SK-N-SH (cell line): Measurements from ENCODE around the gene JMJD1C. TPM values are rescaled to one million over a fixed set of nuclear protein-coding genes. Genes with fewer than 3 reads are reported as not detected.

Source experiments
- CTCF ChIA-PET: fragments of 300-600, 350-600 bp; formaldehyde crosslinking; extraction: SDS; loops from one replicate; lab custom pipeline; 2021; lab: Yijun Ruan, JAX
- POLR2A ChIA-PET: fragments of 350-600 bp; sonication (Branson Sonifier 250); formaldehyde crosslinking; extraction: SDS; loops from one replicate; lab custom pipeline; 2020; ENCODE audit warnings: antibody characterized with exemption, inconsistent platforms; lab: Yijun Ruan, JAX
- DNase-seq: peaks from one replicate; pipeline ENCODE4 v3.0.0; 2012
- H2AFZ ChIP-seq: fragments of 200-600 bp; sonication (generic); 2 replicates; pipeline ENCODE4 v1.8.1; 2016; ENCODE audit warnings: antibody characterized with exemption, mild to moderate bottlenecking, low read depth
- H3F3A ChIP-seq: fragments of 200-600 bp; sonication (generic); replicated peaks from 2 replicates; pipeline ENCODE3; 2016; ENCODE audit warnings: antibody characterized with exemption, mild to moderate bottlenecking; ENCODE audit not compliant: insufficient read depth
- H3K27ac ChIP-seq, 2 experiments: fragments of 200-500 bp in 1 of 2; fragments of 200-600 bp in 1 of 2; sonication (Bioruptor generic) in 1 of 2; sonication (generic), shearing (Covaris generic) in 1 of 2; 2 replicates each; pipeline versions ENCODE4 v1.5.1 to v1.6.1; 2014 to 2016; ENCODE audit warnings: low read depth in 2 of 2, inconsistent platforms in 1 of 2, low read length in 1 of 2, mild to moderate bottlenecking in 1 of 2, mixed read lengths in 1 of 2
- H3K27me3 ChIP-seq: fragments of 200-600 bp; sonication (generic), shearing (Covaris generic); 2 replicates; pipeline ENCODE4 v1.6.1; 2016; ENCODE audit warnings: mixed run types; ENCODE audit not compliant: insufficient read depth
- H3K36me3 ChIP-seq, 2 experiments: fragments of 200-500 bp in 1 of 2; fragments of 200-600 bp in 1 of 2; sonication (Bioruptor generic) in 1 of 2; sonication (generic) in 1 of 2; replicated peaks in 1 of 2; 2 replicates each; pipeline versions ENCODE3 to v1.5.1; 2014 to 2016; ENCODE audit warnings: low read length in 1 of 2, mild to moderate bottlenecking in 1 of 2; ENCODE audit not compliant: insufficient read depth in 2 of 2, control insufficient read depth in 1 of 2
- H3K4me1 ChIP-seq, 2 experiments: fragments of 200-500 bp in 1 of 2; fragments of 200-600 bp in 1 of 2; sonication (Bioruptor generic) in 1 of 2; sonication (generic), shearing (Covaris generic) in 1 of 2; 2 replicates each; pipeline versions ENCODE4 v1.5.1 to v1.6.1; 2014 to 2016; ENCODE audit warnings: low read depth in 1 of 2, low read length in 1 of 2, mixed run types in 1 of 2; ENCODE audit not compliant: insufficient read depth in 2 of 2, control insufficient read depth in 1 of 2
- H3K4me2 ChIP-seq: fragments of 200-600 bp; sonication (generic), shearing (Covaris generic); 2 replicates; pipeline ENCODE4 v1.6.1; 2017; ENCODE audit warnings: mixed run types
- H3K4me3 ChIP-seq, 2 experiments: fragments of 200-500 bp in 1 of 2; fragments of 200-600 bp in 1 of 2; sonication (Bioruptor generic) in 1 of 2; sonication (generic), shearing (Covaris generic) in 1 of 2; 2 replicates each; pipeline versions ENCODE4 v1.5.1 to v1.8.1; 2014 to 2016; ENCODE audit warnings: low read depth in 2 of 2, inconsistent platforms in 1 of 2, low read length in 1 of 2, mild to moderate bottlenecking in 1 of 2, mixed read lengths in 1 of 2, moderate library complexity in 1 of 2
- H3K79me2 ChIP-seq: fragments of 200-600 bp; sonication (generic); 2 replicates; pipeline ENCODE4 v1.8.1; 2017; ENCODE audit warnings: mild to moderate bottlenecking; ENCODE audit not compliant: insufficient read depth
- H3K9ac ChIP-seq: fragments of 200-600 bp; sonication (generic); 2 replicates; pipeline ENCODE4 v1.6.1; 2017; ENCODE audit warnings: mixed run types
- H3K9me2 ChIP-seq: fragments of 200-600 bp; sonication (generic); 2 replicates; pipeline ENCODE4 v1.6.1; 2017; ENCODE audit warnings: mixed run types
- H3K9me3 ChIP-seq: fragments of 200-600 bp; sonication (generic); 2 replicates; pipeline ENCODE4 v1.6.1; 2017; ENCODE audit warnings: mixed run types, mild to moderate bottlenecking, moderate library complexity
- H4K20me1 ChIP-seq: fragments of 200-600 bp; sonication (generic); 2 replicates; pipeline ENCODE4 v1.6.1; 2017; ENCODE audit warnings: mild to moderate bottlenecking, mixed run types; ENCODE audit not compliant: insufficient read depth
- CHD2 ChIP-seq: fragments of 150-350 bp; IDR thresholded peaks from 2 replicates; pipeline ENCODE4 v1.6.1; 2018; ENCODE audit warnings: low read length; ENCODE audit not compliant: partially characterized antibody
- EP300 ChIP-seq, 2 experiments: IDR thresholded peaks; 2 replicates each; pipeline versions ENCODE4 v1.4.0 to v1.6.1; 2012; ENCODE audit warnings: borderline replicate concordance in 1 of 2, low read depth in 1 of 2, low read length in 1 of 2
- EZH2phosphoT487 ChIP-seq: fragments of 200-600 bp; sonication (generic); IDR thresholded peaks from 2 replicates; pipeline ENCODE4 v1.6.1; 2017; ENCODE audit warnings: low read depth, mixed run types, mild to moderate bottlenecking, antibody characterized with exemption, moderate library complexity, borderline replicate concordance
- FOXJ3 ChIP-seq: sonication (generic); formaldehyde crosslinking; IDR thresholded peaks from 2 replicates; pipeline ENCODE4 v1.5.1; 2020; ENCODE audit warnings: mild to moderate bottlenecking, missing genetic modification reagents
- JUND ChIP-seq: IDR thresholded peaks from 2 replicates; pipeline ENCODE4 v1.4.0; 2012
- MEF2A ChIP-seq: IDR thresholded peaks from 2 replicates; pipeline ENCODE4 v1.4.0; 2012; ENCODE audit warnings: low read depth, borderline replicate concordance
- MXI1 ChIP-seq: IDR thresholded peaks from 2 replicates; pipeline ENCODE4 v1.6.1; 2012; ENCODE audit warnings: mild to moderate bottlenecking, low read depth, low read length, improper control_type of control experiment
- NFIC ChIP-seq: IDR thresholded peaks from 2 replicates; pipeline ENCODE4 v1.4.0; 2012; ENCODE audit warnings: borderline replicate concordance
- NRF1 ChIP-seq: IDR thresholded peaks from 2 replicates; pipeline ENCODE4 v1.6.1; 2012; ENCODE audit warnings: low read depth, mild to moderate bottlenecking, low read length
- RAD21 ChIP-seq: IDR thresholded peaks from 2 replicates; pipeline ENCODE4 v1.6.1; 2012; ENCODE audit warnings: mild to moderate bottlenecking, low read length
- RFX5 ChIP-seq: IDR thresholded peaks from 2 replicates; pipeline ENCODE4 v1.6.1; 2012; ENCODE audit warnings: mild to moderate bottlenecking, improper control_type of control experiment, low read length
- SIN3A ChIP-seq: IDR thresholded peaks from 2 replicates; pipeline ENCODE4 v1.6.1; 2012; ENCODE audit warnings: low read depth, mild to moderate bottlenecking, low read length, moderate library complexity, borderline replicate concordance
- YY1 ChIP-seq: IDR thresholded peaks from 2 replicates; pipeline ENCODE4 v1.4.0; 2012; ENCODE audit warnings: low read depth, mild to moderate bottlenecking
- WGBS: methylation state at CpG from one replicate; pipeline ENCODE4 v1.1.6; 2017; ENCODE audit warnings: low lambda C conversion rate; 5-methylcytosine and 5-hydroxymethylcytosine counted together
- polyA plus RNA-seq, 3 experiments: library from polyadenylated mRNA; depleted of rRNA; stranded (reverse); fragments of >200 nt; gene quantifications; 2 replicates each; pipeline ENCODE4 v1.2.3, GENCODE V29; 2012
- TF ChIP-seq, protein P1 (sequence below): IDR thresholded peaks from 2 replicates; pipeline ENCODE4 v1.4.0; 2012; ENCODE audit warnings: low read depth
- TF ChIP-seq, protein P2 (sequence below): IDR thresholded peaks from 2 replicates; pipeline ENCODE4 v1.4.0; 2012; ENCODE audit warnings: low read depth, borderline replicate concordance
- TF ChIP-seq, protein P3 (sequence below): IDR thresholded peaks from 2 replicates; pipeline ENCODE4; 2012
- TF ChIP-seq, protein P4 (sequence below): IDR thresholded peaks from 2 replicates; pipeline ENCODE4 v1.6.1; 2012; ENCODE audit warnings: mild to moderate bottlenecking, low read depth, low read length, moderate library complexity

The JMJD1C gene
- polyA plus RNA-seq, 1 of the 3 experiments (the other 2 are of a cell fraction): 11.7 TPM

DNA sequence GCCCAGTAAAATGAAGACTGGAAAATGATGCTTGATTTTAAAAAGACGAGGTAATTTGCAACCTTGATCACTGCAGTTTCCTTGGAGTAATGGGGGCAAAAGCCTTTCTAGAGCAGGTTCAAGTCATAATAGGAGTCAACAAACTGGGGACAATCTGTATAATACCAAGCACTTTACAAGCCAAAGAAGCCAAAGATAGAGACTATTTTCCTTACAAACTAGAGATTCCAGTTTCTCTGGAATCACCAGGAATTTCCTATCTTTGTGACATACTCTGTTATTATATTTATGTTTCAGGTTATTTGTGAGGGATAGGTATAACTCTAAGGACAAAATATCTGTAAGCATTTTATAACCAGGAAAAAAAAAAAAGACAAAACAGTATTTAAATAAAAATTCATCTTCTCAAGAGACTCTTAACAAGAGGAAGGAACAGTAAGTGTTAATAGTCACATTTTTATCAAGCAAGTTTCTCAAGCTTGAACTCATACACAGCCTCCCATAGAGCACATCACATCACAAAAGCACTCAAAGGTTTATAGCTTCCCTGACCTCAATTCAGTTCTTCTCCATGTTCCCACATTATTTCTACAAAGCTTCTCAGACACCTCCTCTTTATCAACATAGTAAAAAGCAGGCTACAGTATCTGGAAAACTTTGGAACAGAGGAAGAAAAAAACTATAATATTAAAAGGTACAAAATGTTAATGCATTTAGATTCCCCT lies 18.9 kb downstream of the JMJD1C start (continued):
- no peak for TF ChIP-seq MXI1
- TF ChIP-seq, protein P1, sequence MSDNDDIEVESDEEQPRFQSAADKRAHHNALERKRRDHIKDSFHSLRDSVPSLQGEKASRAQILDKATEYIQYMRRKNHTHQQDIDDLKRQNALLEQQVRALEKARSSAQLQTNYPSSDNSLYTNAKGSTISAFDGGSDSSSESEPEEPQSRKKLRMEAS: no peak

DNA sequence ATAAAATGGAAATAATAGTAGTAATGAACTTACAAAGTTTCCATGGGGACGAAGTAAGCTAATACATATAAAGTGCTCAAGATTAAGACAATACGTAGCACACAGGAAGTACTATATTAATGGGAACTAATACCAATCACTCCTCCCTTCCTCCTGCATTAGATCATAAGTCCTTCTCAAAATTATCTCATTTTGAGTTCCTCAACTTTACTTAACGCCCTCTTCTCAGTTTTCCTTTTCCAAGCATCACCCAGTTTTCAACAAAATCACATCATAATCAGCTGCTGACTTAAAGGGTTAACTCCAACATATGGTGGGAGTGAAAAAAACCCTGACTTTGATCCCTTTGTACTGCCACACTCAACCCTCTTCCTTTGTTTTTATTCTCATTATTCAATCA lies 24.4 kb downstream of the JMJD1C start:
- Histone ChIP-seq H3K27ac (no peak overlapping the region; a peak in 1 of 4 replicates), H3K9me2 (no peaks in the 10 kb centered on the region), H3K27me3 (no peaks in the 10 kb centered on the region), H3K4me1 (peaks cover 3 to 19% of the 10 kb centered on the region in 2 experiments; a peak in 3 of 4 replicates), H3K9ac (no peak overlapping the region), H3K4me3 (no peak overlapping the region), H3K4me2 (no peak overlapping the region), H2AFZ (no peak overlapping the region), H3K36me3 (peaks cover 0 to 13% of the 10 kb centered on the region in 2 experiments), H4K20me1 (peaks cover 85% of the 10 kb centered on the region), H3K79me2 (peaks cover 98% of the 10 kb centered on the region), H3K9me3 (no peaks in the 10 kb centered on the region), H3F3A (peaks cover 9% of the 10 kb centered on the region)
- ChIA-PET POLR2A (no interaction called here), CTCF (no interaction called here)
- TF ChIP-seq SIN3A (no peak), NRF1 (no peak), EZH2phosphoT487 (no peak), YY1 (no peak), NFIC (no peak), FOXJ3 (CRISPR knock-in tag) (no peak), JUND (no peak), CHD2 (no peak), RAD21 (no peak), EP300 (IDR thresholded peaks at IDR 0.05; ENCODE audit: borderline replicate concordance in 1 of 2, low read depth in 1 of 2, low read length in 1 of 2) (no peak), MEF2A (no peak), RFX5 (no peak)
- TF ChIP-seq, protein P2, sequence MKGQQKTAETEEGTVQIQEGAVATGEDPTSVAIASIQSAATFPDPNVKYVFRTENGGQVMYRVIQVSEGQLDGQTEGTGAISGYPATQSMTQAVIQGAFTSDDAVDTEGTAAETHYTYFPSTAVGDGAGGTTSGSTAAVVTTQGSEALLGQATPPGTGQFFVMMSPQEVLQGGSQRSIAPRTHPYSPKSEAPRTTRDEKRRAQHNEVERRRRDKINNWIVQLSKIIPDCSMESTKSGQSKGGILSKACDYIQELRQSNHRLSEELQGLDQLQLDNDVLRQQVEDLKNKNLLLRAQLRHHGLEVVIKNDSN: no peak
- TF ChIP-seq, protein P3, sequence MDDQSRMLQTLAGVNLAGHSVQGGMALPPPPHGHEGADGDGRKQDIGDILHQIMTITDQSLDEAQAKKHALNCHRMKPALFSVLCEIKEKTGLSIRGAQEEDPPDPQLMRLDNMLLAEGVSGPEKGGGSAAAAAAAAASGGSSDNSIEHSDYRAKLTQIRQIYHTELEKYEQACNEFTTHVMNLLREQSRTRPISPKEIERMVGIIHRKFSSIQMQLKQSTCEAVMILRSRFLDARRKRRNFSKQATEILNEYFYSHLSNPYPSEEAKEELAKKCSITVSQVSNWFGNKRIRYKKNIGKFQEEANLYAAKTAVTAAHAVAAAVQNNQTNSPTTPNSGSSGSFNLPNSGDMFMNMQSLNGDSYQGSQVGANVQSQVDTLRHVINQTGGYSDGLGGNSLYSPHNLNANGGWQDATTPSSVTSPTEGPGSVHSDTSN: no peak
- TF ChIP-seq, protein P1: no peak
- TF ChIP-seq, protein P4, sequence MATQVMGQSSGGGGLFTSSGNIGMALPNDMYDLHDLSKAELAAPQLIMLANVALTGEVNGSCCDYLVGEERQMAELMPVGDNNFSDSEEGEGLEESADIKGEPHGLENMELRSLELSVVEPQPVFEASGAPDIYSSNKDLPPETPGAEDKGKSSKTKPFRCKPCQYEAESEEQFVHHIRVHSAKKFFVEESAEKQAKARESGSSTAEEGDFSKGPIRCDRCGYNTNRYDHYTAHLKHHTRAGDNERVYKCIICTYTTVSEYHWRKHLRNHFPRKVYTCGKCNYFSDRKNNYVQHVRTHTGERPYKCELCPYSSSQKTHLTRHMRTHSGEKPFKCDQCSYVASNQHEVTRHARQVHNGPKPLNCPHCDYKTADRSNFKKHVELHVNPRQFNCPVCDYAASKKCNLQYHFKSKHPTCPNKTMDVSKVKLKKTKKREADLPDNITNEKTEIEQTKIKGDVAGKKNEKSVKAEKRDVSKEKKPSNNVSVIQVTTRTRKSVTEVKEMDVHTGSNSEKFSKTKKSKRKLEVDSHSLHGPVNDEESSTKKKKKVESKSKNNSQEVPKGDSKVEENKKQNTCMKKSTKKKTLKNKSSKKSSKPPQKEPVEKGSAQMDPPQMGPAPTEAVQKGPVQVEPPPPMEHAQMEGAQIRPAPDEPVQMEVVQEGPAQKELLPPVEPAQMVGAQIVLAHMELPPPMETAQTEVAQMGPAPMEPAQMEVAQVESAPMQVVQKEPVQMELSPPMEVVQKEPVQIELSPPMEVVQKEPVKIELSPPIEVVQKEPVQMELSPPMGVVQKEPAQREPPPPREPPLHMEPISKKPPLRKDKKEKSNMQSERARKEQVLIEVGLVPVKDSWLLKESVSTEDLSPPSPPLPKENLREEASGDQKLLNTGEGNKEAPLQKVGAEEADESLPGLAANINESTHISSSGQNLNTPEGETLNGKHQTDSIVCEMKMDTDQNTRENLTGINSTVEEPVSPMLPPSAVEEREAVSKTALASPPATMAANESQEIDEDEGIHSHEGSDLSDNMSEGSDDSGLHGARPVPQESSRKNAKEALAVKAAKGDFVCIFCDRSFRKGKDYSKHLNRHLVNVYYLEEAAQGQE: no peak
- no peak for DNase-seq
- WGBS: 95% methylated on average over 3 of the region's 3 CpGs
